ENCODE measurements around the gene TNNC2.
"Not testable (repeated sequence)": the region's sequence is repeated elsewhere in the genome, so short reads cannot be mapped to it uniquely, and the experiment has no call there.

TNNC2 gene

GRCh38 chr20:45823949-45824835, 2.9 kb downstream of the TNNC2 start:
- in situ Hi-C loops (cut with MboI; ENCODE audit: low sequenced_read_pairs) = no loop called here

DNA sequence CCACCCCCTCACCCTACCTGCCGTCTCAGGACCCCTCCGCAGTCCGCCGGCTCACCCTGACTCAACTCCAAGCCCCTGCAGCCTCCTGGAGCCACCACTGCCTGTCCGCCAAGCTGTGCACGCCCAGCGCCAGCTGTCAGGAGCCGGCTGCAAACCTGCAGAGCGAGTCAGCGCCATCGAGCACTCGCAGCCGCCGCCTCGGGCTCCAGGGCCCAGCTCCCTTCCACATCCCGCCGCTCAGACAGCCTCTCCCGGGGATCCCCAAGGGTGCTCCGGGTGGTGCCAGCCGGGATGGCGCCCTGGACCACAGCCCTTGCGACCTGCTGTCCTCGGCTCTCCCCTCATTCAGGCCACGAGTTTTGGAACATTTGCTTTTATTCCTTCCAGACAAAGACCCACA, 4.3 kb downstream of the TNNC2 start:
- in situ Hi-C loops (cut with MboI; ENCODE audit: low sequenced_read_pairs) = no loop called here

DNA sequence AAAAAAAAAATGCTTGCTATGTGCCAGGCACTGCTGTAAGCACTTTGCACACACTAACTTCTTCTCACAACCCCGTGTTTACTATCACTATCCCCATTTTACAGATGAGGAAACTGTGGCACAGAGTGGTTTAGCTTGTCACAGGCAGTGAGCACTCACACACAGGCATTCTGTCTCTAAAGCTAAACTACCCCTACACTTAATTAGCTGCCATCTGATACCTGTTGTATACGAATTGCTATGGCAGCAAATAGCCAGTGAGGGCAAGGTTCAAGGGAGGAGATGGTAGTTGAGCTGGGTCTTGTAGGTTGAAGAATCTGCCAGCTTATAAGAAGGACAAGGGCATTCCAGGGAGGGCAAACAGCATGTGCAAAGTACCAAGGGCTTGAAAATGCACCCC, 5.2 kb downstream of the TNNC2 start:
- in situ Hi-C loops (cut with MboI; ENCODE audit: low sequenced_read_pairs) = no loop called here

DNA sequence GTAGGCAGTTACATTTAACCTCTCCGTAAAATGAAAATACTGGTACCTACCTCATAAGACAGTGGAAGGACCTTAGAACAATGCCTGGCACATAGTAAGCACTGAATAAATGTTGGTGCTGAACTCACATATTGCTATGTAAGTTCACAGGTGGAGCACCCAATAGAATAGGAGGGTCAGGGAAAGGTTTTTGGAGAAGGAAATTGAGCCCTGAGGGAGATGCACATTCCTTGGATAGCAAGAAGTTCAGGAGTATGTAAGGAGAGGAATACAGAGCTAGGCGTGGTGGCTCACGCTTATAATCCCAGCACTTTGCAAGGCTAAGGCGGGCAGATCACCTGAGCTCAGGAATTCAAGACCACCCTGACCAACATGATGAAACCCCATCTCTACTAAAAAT, 7.6 kb downstream of the TNNC2 start:
- in situ Hi-C loops (cut with MboI; ENCODE audit: low sequenced_read_pairs) = no loop called here

DNA sequence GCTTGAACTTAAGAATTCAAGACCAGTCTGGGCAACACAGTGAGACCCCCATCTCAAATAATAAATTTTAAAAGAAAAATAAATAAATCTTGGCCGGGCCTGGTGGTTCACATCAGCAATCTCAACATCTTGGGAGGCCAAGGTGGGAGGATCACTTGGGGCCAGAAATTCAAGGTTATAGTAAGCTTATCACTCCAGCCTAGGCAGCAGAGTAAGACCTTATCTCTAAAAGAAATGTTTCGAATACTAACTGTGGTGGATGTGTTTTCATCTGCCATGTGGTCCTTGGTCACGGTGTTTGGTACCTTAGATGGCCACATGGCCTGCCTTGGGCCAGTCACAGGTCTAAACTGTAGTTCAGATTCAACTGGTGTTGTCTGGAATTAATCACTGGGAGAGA, 8.9 kb downstream of the TNNC2 start:
- in situ Hi-C loops (cut with MboI; ENCODE audit: low sequenced_read_pairs) = no loop called here

- in situ Hi-C loops (cut with MboI; ENCODE audit: low sequenced_read_pairs) = no loop called here
These were observed 9.5 kb downstream of the TNNC2 start for GRCh38 chr20:45817376-45818194.

DNA sequence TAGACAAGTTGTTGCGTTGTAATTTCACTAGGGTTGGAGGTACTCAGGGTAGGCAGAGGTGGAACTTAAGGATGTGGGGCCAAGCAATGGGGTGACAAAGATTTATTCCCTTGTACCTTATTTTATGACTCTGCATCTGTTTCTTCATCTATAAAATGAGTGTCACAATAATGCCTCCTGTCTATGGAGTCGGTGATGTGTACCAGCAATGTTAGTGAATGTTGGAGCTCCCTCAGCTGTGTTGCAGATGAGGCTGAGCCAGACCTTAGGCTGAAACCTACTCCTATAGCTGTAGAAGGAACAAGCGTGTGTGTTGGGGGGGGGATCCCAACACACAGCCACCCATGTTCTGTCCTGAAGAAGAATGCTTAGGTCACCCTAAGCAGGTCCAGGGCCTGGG, 10.2 kb downstream of the TNNC2 start:
- in situ Hi-C loops (cut with MboI; ENCODE audit: low sequenced_read_pairs) = no loop called here

GRCh38 chr20:45814314-45814713, 12.8 kb downstream of the TNNC2 start:
- in situ Hi-C loops (cut with MboI; ENCODE audit: low sequenced_read_pairs) = no loop called here

DNA sequence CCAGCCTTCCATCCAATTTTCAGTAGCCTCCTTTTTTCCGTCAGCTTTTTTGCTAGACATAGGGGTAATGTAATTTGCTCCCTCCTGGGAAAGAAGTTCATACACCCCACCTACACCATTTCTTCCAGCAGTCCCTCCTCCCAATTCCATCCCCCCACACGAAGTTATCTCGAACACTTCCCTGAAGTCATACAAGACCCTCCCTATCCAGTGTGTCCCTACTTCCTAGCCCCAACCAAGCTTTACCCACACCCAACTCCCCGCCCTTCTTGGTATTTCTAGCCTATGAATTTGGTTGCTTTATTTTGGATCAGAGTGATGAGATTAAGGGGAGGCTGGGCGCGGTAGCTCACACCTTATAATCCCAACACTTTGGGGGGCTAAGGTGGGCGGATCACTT, 13.6 kb downstream of the TNNC2 start:
- in situ Hi-C loops (cut with MboI; ENCODE audit: low sequenced_read_pairs) = no loop called here

GRCh38 chr20:45813006-45813340, 14.1 kb downstream of the TNNC2 start:
- in situ Hi-C loops (cut with MboI; ENCODE audit: low sequenced_read_pairs) = no loop called here

DNA sequence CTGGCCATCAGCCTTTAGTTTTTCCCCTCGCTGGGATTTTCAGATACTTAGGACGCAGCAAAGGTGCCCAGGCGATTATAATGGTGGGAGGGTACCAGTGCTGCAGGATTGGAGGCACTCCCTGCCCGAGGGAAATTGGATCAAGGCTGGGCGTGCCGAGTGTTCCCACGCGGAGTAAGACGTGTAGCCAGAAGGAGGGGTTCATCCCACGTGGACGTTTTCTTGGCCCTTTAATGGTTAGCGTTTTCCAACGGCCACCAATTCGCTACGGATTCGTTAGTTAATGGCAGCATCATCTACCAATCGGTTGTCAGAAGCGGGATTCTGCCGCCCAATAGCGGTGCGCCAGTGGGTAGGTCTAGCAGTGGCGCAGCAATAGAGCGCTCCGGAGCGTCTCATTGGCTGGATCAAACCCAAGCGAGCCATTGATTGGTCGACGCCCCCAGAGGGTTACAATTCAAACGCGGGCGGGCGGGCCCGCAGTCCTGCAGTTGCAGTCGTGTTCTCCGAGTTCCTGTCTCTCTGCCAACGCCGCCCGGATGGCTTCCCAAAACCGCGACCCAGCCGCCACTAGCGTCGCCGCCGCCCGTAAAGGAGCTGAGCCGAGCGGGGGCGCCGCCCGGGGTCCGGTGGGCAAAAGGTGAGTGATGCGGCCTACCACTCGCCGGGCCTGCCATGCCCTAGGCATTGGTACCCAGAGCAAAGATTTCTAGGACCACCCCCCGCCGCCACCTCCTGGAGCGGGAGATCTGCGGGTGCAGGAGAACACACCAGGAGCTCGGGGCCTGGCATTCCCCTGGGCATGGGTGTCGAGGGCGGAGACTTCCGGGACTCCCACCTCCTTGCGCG, 14.7 kb downstream of the TNNC2 start, which contains the start of gene UBE2C:
Gene UBE2C (plus strand): TSS at position 488 of the 849 bp plus-strand sequence. CDS start 52 bp downstream, at position 540.
- in situ Hi-C loops (cut with MboI; ENCODE audit: low sequenced_read_pairs) = no loop called here

DNA sequence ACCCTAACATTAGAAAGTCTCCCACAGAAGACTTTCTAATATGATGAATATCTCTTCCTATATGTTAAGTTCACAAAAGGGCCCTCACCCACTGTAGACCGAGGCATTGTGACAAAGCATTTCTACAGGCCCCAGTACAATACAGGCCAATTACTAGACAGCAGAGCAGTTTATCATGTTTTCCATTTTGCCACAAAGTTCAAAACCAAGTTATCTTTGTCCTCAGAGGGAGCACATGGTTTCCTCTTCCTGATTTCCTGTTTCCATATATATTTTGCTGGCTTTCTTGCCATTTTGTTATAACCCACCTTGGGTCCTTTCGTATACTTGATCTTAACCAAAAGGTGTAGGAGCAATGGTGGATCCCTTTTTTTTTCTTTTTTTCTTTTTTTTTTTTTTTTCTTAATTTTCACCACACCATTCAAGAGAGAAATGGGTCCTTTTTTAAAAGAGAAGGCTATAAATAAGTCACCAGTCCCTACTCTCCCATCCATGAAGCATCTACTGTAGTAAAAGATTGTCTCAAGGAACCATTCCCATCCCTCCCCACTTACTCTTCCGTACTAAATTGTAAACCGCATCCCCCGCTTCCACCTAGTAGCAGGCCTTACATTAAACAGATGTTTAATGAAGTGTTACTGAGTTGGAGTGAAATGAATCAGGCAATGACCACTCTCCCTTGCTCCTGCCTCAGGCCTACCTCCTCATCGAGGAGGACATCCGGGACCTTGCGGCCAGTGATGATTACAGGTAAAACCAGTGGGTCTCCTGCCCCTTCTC, 16.7 kb downstream of the TNNC2 start:
- in situ Hi-C loops (cut with MboI; ENCODE audit: low sequenced_read_pairs) = no loop called here

- in situ Hi-C loops (cut with MboI; ENCODE audit: low sequenced_read_pairs) = no loop called here
These were observed 25.3 kb downstream of the TNNC2 start for GRCh38 chr20:45801851-45802250.

GRCh38 chr20:45798935-45799642, 28.0 kb downstream of the TNNC2 start:
- in situ Hi-C loops (cut with MboI; ENCODE audit: low sequenced_read_pairs) = no loop called here

GRCh38 chr20:45797955-45798354, 29.2 kb downstream of the TNNC2 start:
- in situ Hi-C loops (cut with MboI; ENCODE audit: low sequenced_read_pairs) = not testable (repeated sequence)

- in situ Hi-C loops (cut with MboI; ENCODE audit: low sequenced_read_pairs) = not testable (repeated sequence)
These were observed 29.6 kb downstream of the TNNC2 start for GRCh38 chr20:45797510-45797909.

DNA sequence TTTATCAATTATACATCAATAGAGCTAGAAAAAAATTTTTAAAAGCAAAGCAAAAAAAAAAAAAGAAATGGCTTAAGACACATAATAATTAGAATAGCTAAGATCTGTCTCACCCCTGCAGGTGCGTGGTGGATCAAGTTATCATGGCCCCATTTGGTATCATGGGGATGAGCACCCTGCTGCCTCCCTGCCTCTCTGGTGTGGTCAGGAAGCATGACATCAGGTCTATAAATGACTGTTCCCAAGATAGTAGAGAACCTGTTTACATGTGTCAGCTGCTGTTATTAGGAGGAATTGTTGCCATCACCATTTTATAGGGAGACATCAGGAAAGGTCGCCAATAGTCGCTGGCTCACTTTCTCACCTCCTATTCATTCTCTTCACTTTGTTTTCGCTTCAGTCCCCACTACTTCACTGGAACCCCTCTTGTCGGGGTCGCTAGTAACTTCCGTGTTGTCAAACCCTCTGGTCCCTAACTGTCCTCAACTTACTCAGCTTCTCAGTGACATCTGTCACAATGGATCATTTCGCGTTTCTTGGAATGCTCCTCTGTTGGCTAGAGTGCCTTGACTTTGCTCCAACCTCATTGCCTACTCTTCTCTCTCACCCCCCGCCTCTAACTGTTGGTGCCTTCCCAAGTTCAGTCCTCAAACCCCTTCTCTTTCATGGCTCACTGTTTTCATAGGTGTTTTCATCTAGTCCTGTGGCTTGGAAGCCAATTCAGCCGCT, 30.6 kb downstream of the TNNC2 start:
- in situ Hi-C loops (cut with MboI; ENCODE audit: low sequenced_read_pairs) = no loop called here

DNA sequence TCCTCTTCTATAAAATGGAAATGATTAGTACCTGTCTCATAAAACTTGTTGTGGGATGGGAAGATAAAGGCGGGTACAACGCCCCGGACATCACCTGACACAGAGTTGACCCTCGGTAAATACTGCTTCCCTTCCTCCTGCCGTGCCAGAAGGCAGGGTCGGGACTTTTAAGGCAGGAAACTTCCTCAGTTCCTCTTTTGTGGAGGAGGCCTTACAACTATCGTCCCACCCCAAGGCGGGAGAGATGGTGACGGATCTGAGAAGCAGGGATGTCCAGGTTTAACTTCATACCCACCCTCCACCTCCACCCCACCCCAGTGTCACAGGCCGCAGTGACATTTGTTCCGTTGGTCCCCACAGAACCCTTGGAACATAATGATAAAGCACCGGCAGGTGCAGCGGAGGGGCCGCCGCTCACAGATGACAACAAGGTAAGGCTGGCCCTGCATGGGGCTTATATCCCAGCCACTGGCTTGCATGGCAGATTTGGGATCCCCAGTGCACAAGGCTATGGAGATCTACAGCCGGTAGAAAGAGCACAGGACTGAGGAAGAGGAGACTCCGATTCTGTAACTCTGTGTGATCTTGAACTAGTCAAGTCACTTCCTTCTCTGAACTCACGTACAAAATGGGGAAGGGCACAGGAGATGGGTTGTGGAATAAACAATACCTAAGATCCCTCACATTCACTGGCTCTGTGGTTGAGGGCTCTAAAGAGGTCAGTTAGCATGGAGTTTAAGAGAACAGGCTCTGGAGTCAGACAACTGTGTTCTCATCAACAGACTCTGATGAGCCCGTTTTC, 34.6 kb downstream of the TNNC2 start:
- in situ Hi-C loops (cut with MboI; ENCODE audit: low sequenced_read_pairs) = no loop called here

Measured in HL-60/S4 (cell line).